Ovary (tissue), 9 donors: ENCODE data around the gene APAF1. TPM values are rescaled to one million over a fixed set of nuclear protein-coding genes. Genes with fewer than 3 reads are reported as not detected.

Experiments used
- DNase-seq, 5 donors: peaks; one replicate each; pipeline ENCODE4 v3.0.0-alpha.2; 2019 to 2020
- H3K27ac ChIP-seq, 2 donors: fragments of 200-600 bp; one replicate each; pipeline versions ENCODE4 v1.5.1 to v1.8.0; 2019 to 2022
- H3K27me3 ChIP-seq: fragments of 200-600 bp; one replicate; pipeline ENCODE4 v1.8.0; 2022
- H3K36me3 ChIP-seq: fragments of 200-600 bp; sonication (generic); one replicate; pipeline ENCODE4 v1.5.1; 2019
- H3K4me1 ChIP-seq: one replicate; pipeline ENCODE4 v1.8.1; 2013; ENCODE audit warnings: mild to moderate bottlenecking, moderate library complexity; ENCODE audit not compliant: insufficient read depth
- H3K4me3 ChIP-seq: fragments of 200-600 bp; sonication (generic); one replicate; pipeline ENCODE4 v1.5.1; 2017
- H3K9me3 ChIP-seq, 2 donors: fragments of 200-600 bp in 1 of 2; sonication (generic) in 1 of 2; one replicate each; pipeline versions ENCODE4 v1.5.1 to v1.8.1; 2013 to 2019; ENCODE audit warnings: mild to moderate bottlenecking in 1 of 2, moderate library complexity in 1 of 2
- CTCF ChIP-seq, 3 donors: fragments of 450-650 bp in 2 of 3; fragments of 200-600 bp in 1 of 3; IDR thresholded peaks; one replicate each; pipeline versions ENCODE4 v1.5.1 to v1.8.0; 2016 to 2022; ENCODE audit warnings: antibody characterized with exemption in 3 of 3, mild to moderate bottlenecking in 1 of 3
- EP300 ChIP-seq: sonication (generic); formaldehyde crosslinking; IDR thresholded peaks from one replicate; pipeline ENCODE4 v1.6.1; 2017; ENCODE audit warnings: antibody characterized with exemption
- POLR2A ChIP-seq: fragments of 450-650 bp; IDR thresholded peaks from one replicate; pipeline ENCODE4 v1.6.1; 2017; ENCODE audit warnings: antibody characterized with exemption, mild to moderate bottlenecking, moderate library complexity
- WGBS, 3 donors: extraction: QIAGEN DNeasy Blood & Tissue Kit in 1 of 3; methylation state at CpG; one replicate each; pipeline versions ENCODE4 v1.1.5 to v1.1.7; 2013 to 2017; 5-methylcytosine and 5-hydroxymethylcytosine counted together
- intact Hi-C, 4 donors: fragments of 100-400 bp; cut with DNase I; formaldehyde crosslinking; loops; one replicate each; pipeline versions ENCODE4 v1.11.0 to v1.15.1; 2022 to 2023
- polyA plus RNA-seq, 2 donors: library from polyadenylated mRNA; stranded (reverse); fragments of 200-250 nt in 1 of 2; fragments of 350-450 nt in 1 of 2; fragmentation: Illumina TruSeq in 1 of 2; extraction: RNeasy Lipid Tissue Mini Kit (QIAGEN cat#74804) in 1 of 2; gene quantifications; one replicate each; pipeline ENCODE4 v1.2.3, GENCODE V29; 2013 to 2014
- total RNA-seq, 7 donors: library from RNA; depleted of rRNA in 2 of 7; stranded (reverse); fragments of >200 nt in 2 of 7; fragmentation: NEBNext Ultra II Directional in 3 of 7; extraction: Animal tissue kit (Norgen Biotek cat#: 25700) in 3 of 7; gene quantifications; one replicate each; pipeline versions ENCODE4 v1.1.0 to v1.2.4, GENCODE V29; 2016 to 2023
- donor health status: DM: no; HTN: no; CAD: no; lungs with moderate emphysema.
- donor health status: DM: no; HTN: no; CAD: no.
- donor health status: Bipolar disorder and iron deficiency.
- donor health status: DM: yes; HTN: yes; CAD: no.
- donor health status: DM: no; HTN: no; CAD: no.
- donor health status: DM: yes; HTN: yes; CAD: no.

The APAF1 gene
- total and polyA plus RNA-seq, 9 donors, result 9.4 to 17.1 (median 11.9) TPM

- Histone ChIP-seq H3K27me3 (no peaks in the 10 kb centered on the region), H3K27ac (no peak overlapping the region), H3K4me3 (no peak overlapping the region), H3K36me3 (no peaks in the 10 kb centered on the region), H3K9me3 (no peaks in the 10 kb centered on the region), H3K4me1 (peaks cover 1% of the 10 kb centered on the region)
- 94 to 98% (median 94%) methylated on average over 6 of the region's 6 CpGs for WGBS, 3 donors
- intact Hi-C loops, result no loop called here
- DNase-seq, result no peak
- TF ChIP-seq CTCF (IDR thresholded peaks at IDR 0.05) (no peak), POLR2A (no peak), EP300 (no peak)
These were observed 90.7 kb downstream of the APAF1 start for GRCh38 chr12:98735821-98736220.

- Histone ChIP-seq H3K4me3 (no peak overlapping the region), H3K9me3 (no peaks in the 10 kb centered on the region), H3K27me3 (no peaks in the 10 kb centered on the region), H3K27ac (no peak overlapping the region), H3K36me3 (no peaks in the 10 kb centered on the region), H3K4me1 (peaks cover 1% of the 10 kb centered on the region)
- WGBS, 3 donors, result 76 to 85% (median 80%) methylated on average over 10 of the region's 10 CpGs
- intact Hi-C loops, result no loop called here
- DNase-seq, result no peak
- TF ChIP-seq CTCF (IDR thresholded peaks at IDR 0.05) (no peak), EP300 (no peak), POLR2A (no peak)
These were observed 91.5 kb downstream of the APAF1 start for GRCh38 chr12:98736352-98737321.

GRCh38 chr12:98737322-98737712 is 92.2 kb downstream of the APAF1 start:
- Histone ChIP-seq H3K36me3 (no peaks in the 10 kb centered on the region), H3K4me3 (no peak overlapping the region), H3K9me3 (no peaks in the 10 kb centered on the region), H3K4me1 (peaks cover 1% of the 10 kb centered on the region), H3K27me3 (no peaks in the 10 kb centered on the region), H3K27ac (no peak overlapping the region)
- TF ChIP-seq EP300, result no peak
- no peak for TF ChIP-seq POLR2A
- TF ChIP-seq CTCF (IDR thresholded peaks at IDR 0.05), result no peak
- intact Hi-C loops, result no loop called here
- 50 to 63% (median 60%) methylated on average over 4 of the region's 4 CpGs for WGBS, 3 donors
- no peak for DNase-seq

- Histone ChIP-seq H3K4me3 (no peak overlapping the region), H3K9me3 (no peaks in the 10 kb centered on the region), H3K27me3 (no peaks in the 10 kb centered on the region), H3K36me3 (no peaks in the 10 kb centered on the region), H3K27ac (no peak overlapping the region), H3K4me1 (peaks cover 1% of the 10 kb centered on the region)
- intact Hi-C loops, result no loop called here
- TF ChIP-seq EP300, result no peak
- no peak for TF ChIP-seq POLR2A
- TF ChIP-seq CTCF (IDR thresholded peaks at IDR 0.05), result no peak
- 81 to 86% (median 81%) methylated on average over 3 of the region's 3 CpGs for WGBS, 3 donors
- no peak for DNase-seq
These were observed 92.9 kb downstream of the APAF1 start for GRCh38 chr12:98738002-98738401.
